Smooth muscle cell (in vitro differentiated cells): ENCODE data around the gene SLC1A7. TPM values are rescaled to one million over a fixed set of nuclear protein-coding genes. Genes with fewer than 3 reads are reported as not detected.

ENCODE experiments used
- DNase-seq: peaks from one replicate; lab custom pipeline; 2025; ENCODE audit not compliant: unreplicated experiment; lab: John Stamatoyannopoulos, UW
- H2AFZ ChIP-seq: fragments of 200-600 bp; sonication (generic); 2 replicates; pipeline ENCODE4 v1.6.0; 2016; ENCODE audit warnings: antibody characterized with exemption, low read depth, mild to moderate bottlenecking
- H3F3A ChIP-seq: fragments of 200-600 bp; sonication (generic); 2 replicates; pipeline ENCODE4 v1.6.0; 2017; ENCODE audit warnings: antibody characterized with exemption, low read depth
- H3K27ac ChIP-seq: fragments of 200-600 bp; sonication (generic); 2 replicates; pipeline ENCODE4 v1.5.1; 2016; ENCODE audit warnings: low read depth, mild to moderate bottlenecking
- H3K27me3 ChIP-seq: fragments of 200-600 bp; sonication (generic); 2 replicates; pipeline ENCODE4 v1.6.1; 2016; ENCODE audit warnings: low read depth, mild to moderate bottlenecking
- H3K36me3 ChIP-seq: fragments of 200-600 bp; sonication (generic); 2 replicates; pipeline ENCODE4 v1.5.1; 2016; ENCODE audit warnings: low read depth
- H3K4me1 ChIP-seq: fragments of 200-600 bp; sonication (generic); 2 replicates; pipeline ENCODE4 v1.5.1; 2016; ENCODE audit warnings: low read depth
- H3K4me2 ChIP-seq: fragments of 200-600 bp; sonication (generic); 2 replicates; pipeline ENCODE4 v1.6.0; 2016; ENCODE audit warnings: mild to moderate bottlenecking
- H3K4me3 ChIP-seq: fragments of 200-600 bp; sonication (generic); 2 replicates; pipeline ENCODE4 v1.5.1; 2016; ENCODE audit warnings: mild to moderate bottlenecking
- H3K79me2 ChIP-seq: fragments of 200-600 bp; sonication (generic); 2 replicates; pipeline ENCODE4 v1.6.0; 2016; ENCODE audit warnings: low read depth, mild to moderate bottlenecking
- H3K9ac ChIP-seq: fragments of 200-600 bp; sonication (generic); 2 replicates; pipeline ENCODE4 v1.6.0; 2016; ENCODE audit warnings: low read depth
- H3K9me3 ChIP-seq: fragments of 200-600 bp; sonication (generic); replicated peaks from 2 replicates; pipeline ENCODE4 v1.5.1; 2016; ENCODE audit warnings: low read depth
- H4K20me1 ChIP-seq: fragments of 200-600 bp; sonication (generic); 2 replicates; pipeline ENCODE4 v1.6.0; 2016; ENCODE audit warnings: low read depth
- WGBS: methylation state at CpG from one replicate; pipeline ENCODE4 v1.1.7; 2016; ENCODE audit warnings: low lambda C conversion rate; 5-methylcytosine and 5-hydroxymethylcytosine counted together
- polyA plus RNA-seq: library from polyadenylated mRNA; unstranded; fragments of >200 nt; fragmentation: Nextera tagmentation; extraction: Ambion mirVana; gene quantifications from 2 replicates; pipeline ENCODE4 v1.2.1, GENCODE V29; 2016
- total RNA-seq: library from RNA; depleted of rRNA; stranded (reverse); fragments of >200 nt; gene quantifications from 2 replicates; pipeline ENCODE4 v1.2.3, GENCODE V29; 2014
- TF ChIP-seq, protein P1 (sequence below): fragments of 200-600 bp; sonication (generic); IDR thresholded peaks from 2 replicates; pipeline ENCODE4 v1.5.1; 2017; ENCODE audit warnings: borderline replicate concordance, mild to moderate bottlenecking, antibody characterized with exemption; ENCODE audit not compliant: insufficient read depth, poor library complexity, severe bottlenecking

The SLC1A7 gene
- total and polyA plus RNA-seq, 2 experiments from 2014 or later = 0.05 TPM; not detected in 1

DNA sequence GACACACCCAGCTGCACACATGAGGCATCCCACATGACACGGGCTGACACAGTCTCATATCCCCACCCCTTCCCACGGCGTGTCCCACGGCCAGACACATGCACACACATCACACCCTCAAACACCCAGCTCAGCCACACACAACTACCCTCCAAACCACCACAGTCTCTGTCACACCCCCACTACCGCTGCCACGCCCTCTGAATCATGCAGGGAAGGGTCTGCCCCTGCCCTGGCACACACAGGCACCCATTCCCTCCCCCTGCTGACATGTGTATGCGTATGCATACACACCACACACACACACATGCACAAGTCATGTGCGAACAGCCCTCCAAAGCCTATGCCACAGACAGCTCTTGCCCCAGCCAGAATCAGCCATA is 57.9 kb downstream of the SLC1A7 start:
- no peak overlapping the region for H2AFZ ChIP-seq
- TF ChIP-seq, protein P1, sequence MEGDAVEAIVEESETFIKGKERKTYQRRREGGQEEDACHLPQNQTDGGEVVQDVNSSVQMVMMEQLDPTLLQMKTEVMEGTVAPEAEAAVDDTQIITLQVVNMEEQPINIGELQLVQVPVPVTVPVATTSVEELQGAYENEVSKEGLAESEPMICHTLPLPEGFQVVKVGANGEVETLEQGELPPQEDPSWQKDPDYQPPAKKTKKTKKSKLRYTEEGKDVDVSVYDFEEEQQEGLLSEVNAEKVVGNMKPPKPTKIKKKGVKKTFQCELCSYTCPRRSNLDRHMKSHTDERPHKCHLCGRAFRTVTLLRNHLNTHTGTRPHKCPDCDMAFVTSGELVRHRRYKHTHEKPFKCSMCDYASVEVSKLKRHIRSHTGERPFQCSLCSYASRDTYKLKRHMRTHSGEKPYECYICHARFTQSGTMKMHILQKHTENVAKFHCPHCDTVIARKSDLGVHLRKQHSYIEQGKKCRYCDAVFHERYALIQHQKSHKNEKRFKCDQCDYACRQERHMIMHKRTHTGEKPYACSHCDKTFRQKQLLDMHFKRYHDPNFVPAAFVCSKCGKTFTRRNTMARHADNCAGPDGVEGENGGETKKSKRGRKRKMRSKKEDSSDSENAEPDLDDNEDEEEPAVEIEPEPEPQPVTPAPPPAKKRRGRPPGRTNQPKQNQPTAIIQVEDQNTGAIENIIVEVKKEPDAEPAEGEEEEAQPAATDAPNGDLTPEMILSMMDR = no peak
- H4K20me1 ChIP-seq = no peaks in the 10 kb centered on the region
- H3F3A ChIP-seq = no peaks in the 10 kb centered on the region
- no peaks in the 10 kb centered on the region for H3K36me3 ChIP-seq
- no peaks in the 10 kb centered on the region for H3K9me3 ChIP-seq
- H3K27me3 ChIP-seq = no peaks in the 10 kb centered on the region
- no peak overlapping the region for H3K4me2 ChIP-seq
- no peaks in the 10 kb centered on the region for H3K79me2 ChIP-seq
- H3K9ac ChIP-seq = no peak overlapping the region
- H3K4me3 ChIP-seq = no peak overlapping the region
- 92% methylated on average over 8 of the region's 8 CpGs for WGBS
- no peak for DNase-seq
- H3K4me1 ChIP-seq = no peaks in the 10 kb centered on the region
- H3K27ac ChIP-seq = no peak overlapping the region

DNA sequence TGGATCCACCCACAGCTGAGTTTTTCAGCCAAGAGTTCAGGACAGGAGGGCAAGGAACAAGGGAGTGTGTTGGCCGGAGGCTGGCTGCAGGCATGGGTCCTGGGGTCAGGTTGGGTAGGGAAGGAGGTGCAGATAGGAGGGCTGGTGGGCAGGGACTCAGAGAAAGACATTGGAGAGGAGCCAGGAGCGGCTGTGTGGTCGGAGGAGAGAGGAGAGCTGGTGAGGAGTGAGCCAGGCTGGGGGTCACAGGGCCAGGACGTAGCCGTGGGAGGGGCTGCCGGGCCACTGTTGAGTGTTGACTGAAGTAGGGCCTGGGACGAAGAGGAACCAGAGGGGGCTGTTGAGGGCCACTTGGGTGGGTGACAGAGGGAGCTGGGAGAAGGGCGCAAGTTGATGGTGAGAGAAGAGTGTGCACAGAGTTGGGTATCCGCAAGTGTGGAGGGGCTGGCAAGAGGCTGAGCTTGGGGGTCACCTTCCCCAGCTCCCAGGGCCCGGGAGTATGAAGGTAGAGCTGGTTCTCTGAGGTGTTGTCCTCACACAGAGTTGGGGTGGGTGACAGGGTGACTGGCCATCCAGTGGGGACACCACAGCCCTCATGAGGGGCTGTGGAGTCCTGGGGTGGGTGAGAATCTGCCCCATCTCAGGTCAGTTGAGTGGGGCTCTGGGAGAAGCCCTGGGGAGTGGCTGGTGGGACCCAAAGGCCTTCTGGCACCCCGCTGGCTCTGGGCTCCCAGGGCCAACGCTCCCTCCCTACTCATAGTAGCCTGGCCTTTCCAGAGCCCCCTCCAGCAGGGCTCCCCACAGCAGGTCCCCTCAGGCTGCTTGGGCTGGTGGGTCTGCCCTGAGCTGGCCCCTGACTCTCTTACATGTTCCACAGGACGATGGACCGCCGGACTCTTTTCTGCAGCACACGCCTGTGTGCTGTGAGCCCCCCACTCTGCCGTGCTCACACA is 58.5 kb downstream of the SLC1A7 start:
- Histone ChIP-seq H3K27me3 (no peaks in the 10 kb centered on the region), H2AFZ (no peak overlapping the region), H3K9me3 (no peaks in the 10 kb centered on the region), H3K36me3 (no peaks in the 10 kb centered on the region), H4K20me1 (no peaks in the 10 kb centered on the region), H3K79me2 (no peaks in the 10 kb centered on the region), H3K4me2 (no peak overlapping the region), H3F3A (no peaks in the 10 kb centered on the region), H3K4me1 (no peaks in the 10 kb centered on the region), H3K4me3 (no peak overlapping the region), H3K9ac (no peak overlapping the region), H3K27ac (no peak overlapping the region)
- 86% methylated on average over 16 of the region's 17 CpGs for WGBS
- TF ChIP-seq, protein P1 = no peak
- no peak for DNase-seq

DNA sequence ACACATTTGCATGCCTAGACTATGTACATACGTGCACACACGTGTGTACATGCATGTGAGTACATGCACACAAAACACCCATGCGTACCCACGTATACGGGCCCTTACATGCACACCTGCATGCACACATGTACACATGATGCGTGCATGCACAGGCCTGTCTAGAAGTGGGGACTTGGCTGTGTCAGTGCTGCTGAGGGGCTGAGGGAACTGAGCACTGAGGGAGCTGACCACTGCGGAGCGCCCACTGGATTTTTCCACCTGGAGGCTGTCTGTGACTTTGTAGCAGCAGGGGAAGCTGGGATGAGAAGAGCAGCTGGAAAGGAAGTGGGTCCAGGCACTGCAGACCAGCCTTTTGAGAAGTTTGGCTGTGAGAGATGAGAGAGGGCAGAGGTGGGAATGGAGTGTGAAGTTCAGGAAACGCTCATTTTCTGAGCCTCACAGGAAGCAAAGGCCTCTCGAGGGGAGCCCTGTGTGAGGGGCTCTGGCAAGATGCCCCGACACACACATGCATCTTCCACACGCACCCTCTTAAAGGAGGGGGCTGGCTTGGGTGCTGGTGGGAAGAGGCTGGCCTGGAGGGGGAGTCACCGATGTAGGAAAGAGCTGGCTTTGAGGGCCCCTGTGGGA is 59.5 kb downstream of the SLC1A7 start:
- no peaks in the 10 kb centered on the region for H3K27me3 ChIP-seq
- WGBS = 89% methylated on average over 13 of the region's 13 CpGs
- no peaks in the 10 kb centered on the region for H3K36me3 ChIP-seq
- H3K4me2 ChIP-seq = no peak overlapping the region
- DNase-seq = no peak
- H3K9ac ChIP-seq = no peak overlapping the region
- H4K20me1 ChIP-seq = no peaks in the 10 kb centered on the region
- no peak overlapping the region for H3K4me3 ChIP-seq
- TF ChIP-seq, protein P1 = no peak
- no peaks in the 10 kb centered on the region for H3K79me2 ChIP-seq
- H3K27ac ChIP-seq = no peak overlapping the region
- H3K4me1 ChIP-seq = no peaks in the 10 kb centered on the region
- H3F3A ChIP-seq = no peaks in the 10 kb centered on the region
- no peaks in the 10 kb centered on the region for H3K9me3 ChIP-seq
- no peak overlapping the region for H2AFZ ChIP-seq
